Progenitor cell of endocrine pancreas (in vitro differentiated cells): Measurements from ENCODE around the gene HPN. TPM values are rescaled to one million over a fixed set of nuclear protein-coding genes. Genes with fewer than 3 reads are reported as not detected.

Source experiments
- DNase-seq: peaks from one replicate; pipeline ENCODE4 v3.0.0; 2021; ENCODE audit warnings: low spot score; ENCODE audit not compliant: unreplicated experiment
- H3K27ac Mint-ChIP-seq: 2 replicates; pipeline ENCODE4 v1.8.0; 2021; ENCODE audit warnings: mild to moderate bottlenecking, moderate library complexity, mixed read lengths
- H3K27me3 Mint-ChIP-seq: 2 replicates; pipeline ENCODE4 v1.8.0; 2021; ENCODE audit warnings: mixed read lengths
- H3K36me3 Mint-ChIP-seq: 2 replicates; pipeline ENCODE4 v1.8.0; 2022; ENCODE audit warnings: mixed read lengths; ENCODE audit not compliant: insufficient read depth
- H3K4me1 Mint-ChIP-seq: 2 replicates; pipeline ENCODE4 v1.8.0; 2021; ENCODE audit warnings: low read depth, mixed read lengths
- H3K4me3 Mint-ChIP-seq: 2 replicates; pipeline ENCODE4 v1.8.0; 2021; ENCODE audit warnings: low read depth, mild to moderate bottlenecking, moderate library complexity, mixed read lengths
- H3K9me3 Mint-ChIP-seq: 2 replicates; pipeline ENCODE4 v1.8.0; 2021; ENCODE audit warnings: low read depth, mixed read lengths
- CTCF ChIP-seq: fragments of 200-600 bp; sonication (generic); IDR thresholded peaks from one replicate; pipeline ENCODE4 v1.5.0; 2021; ENCODE audit warnings: antibody characterized with exemption, mild to moderate bottlenecking; ENCODE audit not compliant: unreplicated experiment
- total RNA-seq: library from RNA; stranded (reverse); gene quantifications from 2 replicates; pipeline ENCODE4 v1.2.1, GENCODE V29; 2021

Gene HPN
- total RNA-seq, 1 donor from 2014 or later: 70.5 TPM

- Mint-ChIP-seq H3K9me3 (no peaks in the 10 kb centered on the region), H3K36me3 (no peaks in the 10 kb centered on the region), H3K27me3 (no peaks in the 10 kb centered on the region), H3K4me1 (peaks cover 13% of the 10 kb centered on the region), H3K27ac (no peak overlapping the region), H3K4me3 (no peak overlapping the region)
- no peak for DNase-seq
- no peak for TF ChIP-seq CTCF
These were observed 28.2 kb downstream of the HPN start for GRCh38 chr19:35069696-35070095.

GRCh38 chr19:35070471-35070870 is 28.9 kb downstream of the HPN start:
- DNase-seq: no peak
- Mint-ChIP-seq H3K4me3 (no peak overlapping the region), H3K4me1 (peaks cover 13% of the 10 kb centered on the region), H3K27ac (no peak overlapping the region), H3K27me3 (peaks cover 4% of the 10 kb centered on the region), H3K9me3 (no peaks in the 10 kb centered on the region), H3K36me3 (no peaks in the 10 kb centered on the region)
- TF ChIP-seq CTCF: no peak

GRCh38 chr19:35073516-35073915 is 32.0 kb downstream of the HPN start:
- no peak for TF ChIP-seq CTCF
- Mint-ChIP-seq H3K9me3 (no peaks in the 10 kb centered on the region), H3K27ac (no peak overlapping the region), H3K27me3 (peaks cover 15% of the 10 kb centered on the region), H3K4me3 (no peak overlapping the region), H3K36me3 (no peaks in the 10 kb centered on the region), H3K4me1 (peaks cover 5% of the 10 kb centered on the region)
- DNase-seq: no peak

- no peaks in the 10 kb centered on the region for H3K36me3 Mint-ChIP-seq
- DNase-seq: no peak
- H3K27ac Mint-ChIP-seq: no peak overlapping the region
- TF ChIP-seq CTCF: no peak
- H3K4me1 Mint-ChIP-seq: peaks cover 2% of the 10 kb centered on the region
- H3K4me3 Mint-ChIP-seq: no peak overlapping the region
- no peaks in the 10 kb centered on the region for H3K9me3 Mint-ChIP-seq
- H3K27me3 Mint-ChIP-seq: peaks cover 19% of the 10 kb centered on the region
These were observed 32.4 kb downstream of the HPN start for GRCh38 chr19:35073941-35074340.

GRCh38 chr19:35074426-35075201 is 33.1 kb downstream of the HPN start:
- Mint-ChIP-seq H3K27me3 (peaks cover 23% of the 10 kb centered on the region), H3K27ac (no peak overlapping the region), H3K36me3 (no peaks in the 10 kb centered on the region), H3K9me3 (no peaks in the 10 kb centered on the region), H3K4me3 (no peak overlapping the region), H3K4me1 (peaks cover 2% of the 10 kb centered on the region)
- no peak for TF ChIP-seq CTCF
- DNase-seq: no peak
